B cell (primary cell): ENCODE measurements around the gene TAGLN2. TPM values are rescaled to one million over a fixed set of nuclear protein-coding genes. Genes with fewer than 3 reads are reported as not detected.

Experiments
- ATAC-seq: fragments of 200-7000 bp; cut with Tn5 transposase; one replicate; pipeline ENCODE4 v1.10.0; 2021; ENCODE audit warnings: low read depth, mild to moderate bottlenecking, moderate number of reproducible peaks, moderate library complexity
- CTCF ChIA-PET: fragments of 350-600 bp; sonication (Branson Sonifier 250); formaldehyde crosslinking; loops from one replicate; lab custom pipeline; 2021; ENCODE audit warnings: antibody characterized with exemption, inconsistent platforms; lab: Charles Lee
- POLR2A ChIA-PET: fragments of 350-600 bp; sonication (Branson Sonifier 250); formaldehyde crosslinking; loops from one replicate; lab custom pipeline; 2021; ENCODE audit warnings: antibody characterized with exemption; lab: Charles Lee
- DNase-seq: peaks from one replicate; pipeline ENCODE4 v3.0.0; 2013
- H2AFZ ChIP-seq: 2 replicates; pipeline ENCODE4 v1.6.1; 2012; ENCODE audit warnings: mild to moderate bottlenecking, low read depth, low read length; ENCODE audit not compliant: insufficient read depth, poor library complexity, severe bottlenecking
- H3K27ac ChIP-seq, 2 donors: 1 replicate in 1 of 2; 2 replicates in 1 of 2; pipeline ENCODE4 v1.5.1; 2012 to 2013; ENCODE audit warnings: low read length in 2 of 2, mild to moderate bottlenecking in 2 of 2, moderate library complexity in 1 of 2
- H3K27me3 ChIP-seq, 4 experiments: fragments of 200-600 bp in 1 of 4; sonication (generic) in 1 of 4; replicated peaks in 1 of 4; 1 replicate in 2 of 4; 2 replicates in 2 of 4; pipeline versions ENCODE4 v1.6.1 to v1.7.0; 2013 to 2016; ENCODE audit warnings: low read length in 3 of 4, mild to moderate bottlenecking in 2 of 4, mixed read lengths in 1 of 4, moderate library complexity in 1 of 4; ENCODE audit not compliant: insufficient read depth in 4 of 4, control insufficient read depth in 3 of 4; ENCODE audit errors: control extremely low read depth in 1 of 4
- H3K36me3 ChIP-seq, 2 experiments: replicated peaks in 1 of 2; 1 replicate in 1 of 2; 2 replicates in 1 of 2; pipeline versions ENCODE4 v1.6.1 to v1.7.1; 2013; ENCODE audit warnings: low read length in 1 of 2; ENCODE audit not compliant: insufficient read depth in 2 of 2, control insufficient read depth in 1 of 2; ENCODE audit errors: control extremely low read depth in 1 of 2, extremely low read depth in 1 of 2
- H3K4me1 ChIP-seq, 2 donors: fragments of 200-600 bp in 1 of 2; sonication (generic) in 1 of 2; 1 replicate in 1 of 2; 2 replicates in 1 of 2; pipeline versions ENCODE4 v1.5.1 to v1.6.1; 2013 to 2017; ENCODE audit warnings: low read length in 2 of 2; ENCODE audit not compliant: control insufficient read depth in 2 of 2, insufficient read depth in 2 of 2
- H3K4me2 ChIP-seq: replicated peaks from 2 replicates; pipeline ENCODE3; 2012; ENCODE audit warnings: mild to moderate bottlenecking, low read depth, low read length; ENCODE audit not compliant: poor library complexity, severe bottlenecking
- H3K4me3 ChIP-seq, 5 experiments: fragments of 200-600 bp in 1 of 5; sonication (generic) in 1 of 5; 1 replicate in 3 of 5; 2 replicates in 2 of 5; pipeline versions ENCODE4 v1.5.1 to v1.7.0; 2011 to 2016; ENCODE audit warnings: low read length in 4 of 5, mild to moderate bottlenecking in 4 of 5, low read depth in 2 of 5, control low read depth in 1 of 5, moderate library complexity in 1 of 5; ENCODE audit not compliant: insufficient read depth in 1 of 5; ENCODE audit errors: control extremely low read depth in 1 of 5, extremely low read depth in 1 of 5
- H3K79me2 ChIP-seq: fragments of 200-600 bp; sonication (generic); one replicate; pipeline ENCODE4 v1.6.0; 2016; ENCODE audit warnings: low read length; ENCODE audit not compliant: control insufficient read depth, insufficient read depth
- H3K9ac ChIP-seq: fragments of 200-600 bp; sonication (generic); 2 replicates; pipeline ENCODE4 v1.6.1; 2017; ENCODE audit warnings: mild to moderate bottlenecking, low read length, moderate library complexity
- H3K9me3 ChIP-seq, 3 donors: one replicate each; pipeline versions ENCODE4 v1.6.1 to v1.7.1; 2013; ENCODE audit warnings: low read length in 2 of 3; ENCODE audit not compliant: control insufficient read depth in 2 of 3, insufficient read depth in 1 of 3; ENCODE audit errors: control extremely low read depth in 1 of 3
- H4K20me1 ChIP-seq: 2 replicates; pipeline ENCODE4 v1.6.0; 2012; ENCODE audit warnings: mild to moderate bottlenecking, low read length; ENCODE audit not compliant: insufficient read depth, control insufficient read depth, poor library complexity, severe bottlenecking
- H3K27ac Mint-ChIP-seq: one replicate; pipeline ENCODE4 v1.8.0; 2021; ENCODE audit warnings: mixed read lengths
- H3K27me3 Mint-ChIP-seq: one replicate; pipeline ENCODE4 v1.8.0; 2021; ENCODE audit warnings: mixed read lengths
- H3K4me1 Mint-ChIP-seq: one replicate; pipeline ENCODE4 v1.8.0; 2021; ENCODE audit warnings: mixed read lengths
- H3K4me3 Mint-ChIP-seq: one replicate; pipeline ENCODE4 v1.8.0; 2021; ENCODE audit warnings: mixed read lengths
- H3K9me3 Mint-ChIP-seq: one replicate; pipeline ENCODE4 v1.8.0; 2022; ENCODE audit warnings: mixed read lengths; ENCODE audit not compliant: insufficient read depth
- EZH2 ChIP-seq: IDR thresholded peaks from 2 replicates; pipeline ENCODE4 v1.6.1; 2012; ENCODE audit warnings: borderline replicate concordance, low read depth, mild to moderate bottlenecking, moderate library complexity, low read length; ENCODE audit not compliant: insufficient read depth, poor library complexity, severe bottlenecking
- WGBS: methylation state at CpG from one replicate; pipeline ENCODE4 v1.1.5; 2013; ENCODE audit warnings: missing lambda C conversion rate; ENCODE audit not compliant: insufficient coverage; 5-methylcytosine and 5-hydroxymethylcytosine counted together
- intact Hi-C: fragments of 100-400 bp; cut with micrococcal nuclease; formaldehyde crosslinking; loops from one replicate; pipeline ENCODE4 v1.10.0; 2022
- polyA plus RNA-seq: library from polyadenylated mRNA; depleted of rRNA; stranded (reverse); fragments of >200 nt; gene quantifications from 2 replicates; pipeline ENCODE4 v1.2.3, GENCODE V29; 2012
- total RNA-seq, 2 donors: library from RNA; stranded (reverse); fragments of 120-200 nt in 1 of 2; gene quantifications; 1 replicate in 1 of 2; 2 replicates in 1 of 2; pipeline versions ENCODE4 v1.2.3 to v1.2.4, GENCODE V29; 2013 to 2022
- TF ChIP-seq, protein P1 (sequence below): fragments of 200-600 bp; IDR thresholded peaks from one replicate; pipeline ENCODE4 v1.8.0; 2022; ENCODE audit warnings: antibody characterized with exemption, mild to moderate bottlenecking

TAGLN2 gene
- total and polyA plus RNA-seq, 2 donors (not counting 1 experiment from before 2014, with no cell fraction given), result 342 to 721 TPM

DNA sequence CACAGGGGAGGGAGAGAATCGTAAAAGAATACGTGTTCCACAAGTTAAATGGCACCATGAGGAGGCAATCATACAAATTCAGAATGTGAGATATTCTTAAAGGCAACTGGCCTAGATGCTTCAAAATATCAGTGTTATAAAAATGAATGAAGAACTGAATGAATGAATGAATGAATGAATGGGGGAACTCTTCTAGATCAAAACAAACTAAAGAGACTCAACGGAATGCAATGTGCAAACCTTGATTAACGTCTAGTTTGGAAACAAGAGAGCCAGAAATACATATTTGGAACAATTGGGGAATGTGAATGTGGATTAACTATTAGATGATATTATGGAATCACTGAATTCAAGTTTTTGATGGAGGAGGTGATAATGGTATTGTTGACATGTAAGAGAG is 42.2 kb downstream of the TAGLN2 start:
- no peak for TF ChIP-seq EZH2
- TF ChIP-seq, protein P1, sequence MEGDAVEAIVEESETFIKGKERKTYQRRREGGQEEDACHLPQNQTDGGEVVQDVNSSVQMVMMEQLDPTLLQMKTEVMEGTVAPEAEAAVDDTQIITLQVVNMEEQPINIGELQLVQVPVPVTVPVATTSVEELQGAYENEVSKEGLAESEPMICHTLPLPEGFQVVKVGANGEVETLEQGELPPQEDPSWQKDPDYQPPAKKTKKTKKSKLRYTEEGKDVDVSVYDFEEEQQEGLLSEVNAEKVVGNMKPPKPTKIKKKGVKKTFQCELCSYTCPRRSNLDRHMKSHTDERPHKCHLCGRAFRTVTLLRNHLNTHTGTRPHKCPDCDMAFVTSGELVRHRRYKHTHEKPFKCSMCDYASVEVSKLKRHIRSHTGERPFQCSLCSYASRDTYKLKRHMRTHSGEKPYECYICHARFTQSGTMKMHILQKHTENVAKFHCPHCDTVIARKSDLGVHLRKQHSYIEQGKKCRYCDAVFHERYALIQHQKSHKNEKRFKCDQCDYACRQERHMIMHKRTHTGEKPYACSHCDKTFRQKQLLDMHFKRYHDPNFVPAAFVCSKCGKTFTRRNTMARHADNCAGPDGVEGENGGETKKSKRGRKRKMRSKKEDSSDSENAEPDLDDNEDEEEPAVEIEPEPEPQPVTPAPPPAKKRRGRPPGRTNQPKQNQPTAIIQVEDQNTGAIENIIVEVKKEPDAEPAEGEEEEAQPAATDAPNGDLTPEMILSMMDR, result no peak
- Mint-ChIP-seq H3K9me3 (no peaks in the 10 kb centered on the region), H3K27me3 (no peaks in the 10 kb centered on the region), H3K4me3 (no peak overlapping the region), H3K4me1 (peaks cover 5% of the 10 kb centered on the region), H3K27ac (no peak overlapping the region)
- CTCF ChIA-PET, result interaction anchor here (1.1 kb wide), 1 partner anchor 9 kb away, joined by 3 read pairs; no protein-coding TSS in a partner anchor
- H3K79me2 ChIP-seq, result no peaks in the 10 kb centered on the region
- ATAC-seq (no peak), DNase-seq (no peak)
- WGBS, result 100% methylated on average over 1 of the region's 4 CpGs
- intact Hi-C loops, result no loop called here
- no peak overlapping the region for H3K4me3 ChIP-seq
- POLR2A ChIA-PET, result no interaction called here
- no peaks in the 10 kb centered on the region for H3K4me1 ChIP-seq
- H3K27ac ChIP-seq, result no peak overlapping the region
- no peaks in the 10 kb centered on the region for H3K9me3 ChIP-seq
- no peak overlapping the region for H3K9ac ChIP-seq
- no peak overlapping the region for H2AFZ ChIP-seq
- H3K4me2 ChIP-seq, result no peak overlapping the region
- H3K36me3 ChIP-seq, result no peaks in the 10 kb centered on the region
- H3K27me3 ChIP-seq, result no peaks in the 10 kb centered on the region
- no peaks in the 10 kb centered on the region for H4K20me1 ChIP-seq

DNA sequence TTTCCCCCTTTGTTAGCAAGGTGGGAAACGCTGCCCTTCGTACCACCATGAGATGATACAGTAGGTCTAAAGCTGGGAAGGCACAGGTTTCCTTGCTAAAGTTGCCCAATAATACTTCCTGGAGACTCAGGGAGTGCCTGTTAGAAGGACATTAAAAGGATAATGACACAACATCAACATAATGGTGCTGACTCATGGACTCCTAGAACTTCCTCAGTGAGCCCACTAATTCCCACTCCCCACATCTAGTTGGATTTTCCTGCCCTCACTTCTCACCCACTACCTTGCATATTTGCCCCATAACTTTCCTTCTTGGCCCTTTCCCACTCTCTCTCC is 42.8 kb downstream of the TAGLN2 start:
- Histone ChIP-seq H3K9ac (no peak overlapping the region), H3K4me2 (no peak overlapping the region), H3K79me2 (no peaks in the 10 kb centered on the region), H3K9me3 (no peaks in the 10 kb centered on the region), H3K36me3 (no peaks in the 10 kb centered on the region), H2AFZ (no peak overlapping the region), H3K27me3 (no peaks in the 10 kb centered on the region), H3K4me1 (no peaks in the 10 kb centered on the region), H4K20me1 (no peaks in the 10 kb centered on the region), H3K27ac (no peak overlapping the region), H3K4me3 (no peak overlapping the region)
- Mint-ChIP-seq H3K4me1 (peaks cover 5% of the 10 kb centered on the region), H3K27ac (no peak overlapping the region), H3K27me3 (no peaks in the 10 kb centered on the region), H3K9me3 (no peaks in the 10 kb centered on the region), H3K4me3 (no peak overlapping the region)
- CTCF ChIA-PET, result interaction anchor here (1.0 kb wide), 1 partner anchor 83 kb away, joined by 3 read pairs; no protein-coding TSS in a partner anchor
- POLR2A ChIA-PET, result no interaction called here
- WGBS, result no CpG with 5 or more reads among the region's 2 CpGs
- intact Hi-C loops, result no loop called here
- no peak for DNase-seq
- TF ChIP-seq, protein P1, result no peak
- TF ChIP-seq EZH2, result no peak
- no peak for ATAC-seq
